HG03039 (cell line): ENCODE measurements around the gene CENATAC.
A peak's percentile ranks its signal among the peaks of the same experiment; 100 is the strongest.
"Not testable (repeated sequence)": the region's sequence is repeated elsewhere in the genome, so short reads cannot be mapped to it uniquely, and the experiment has no call there.

ENCODE experiments used
- ATAC-seq: cut with Tn5 transposase; IDR thresholded peaks from one replicate; pipeline ENCODE4 v1.9.1; 2021; ENCODE audit warnings: mild to moderate bottlenecking, moderate library complexity; ENCODE audit not compliant: unreplicated experiment

Gene CENATAC

GRCh38 chr11:119051440-119052162 is 53.7 kb downstream of the CENATAC start:
- peak; percentile 53 for ATAC-seq

- no peak for ATAC-seq
Measured at GRCh38 chr11:119052163-119052814, 54.4 kb downstream of the CENATAC start.

- no peak for ATAC-seq
Measured at GRCh38 chr11:119054418-119054817, 56.5 kb downstream of the CENATAC start.

GRCh38 chr11:119055901-119056300 is 58.0 kb downstream of the CENATAC start:
- ATAC-seq, result no peak

- peak; percentile 6 for ATAC-seq
Measured at GRCh38 chr11:119056421-119056999, 58.6 kb downstream of the CENATAC start.

GRCh38 chr11:119057000-119057769 is 59.2 kb downstream of the CENATAC start, which contains the start of gene HYOU1:
Gene HYOU1, minus strand, starts transcription at chr11:119057205. Its CDS starts 1,045 bp downstream, at chr11:119056160.
- peak; percentile 81 for ATAC-seq

- ATAC-seq, result not testable (repeated sequence)
Measured at GRCh38 chr11:119059128-119059527, 61.2 kb downstream of the CENATAC start.

- no peak for ATAC-seq
Measured at GRCh38 chr11:119061256-119061655, 63.3 kb downstream of the CENATAC start.

GRCh38 chr11:119062779-119063178 is 64.8 kb downstream of the CENATAC start:
- no peak for ATAC-seq

GRCh38 chr11:119065369-119065768 is 67.4 kb downstream of the CENATAC start:
- no peak for ATAC-seq
